ENCODE measurements around the gene ZNF503.

The ZNF503 gene

DNA sequence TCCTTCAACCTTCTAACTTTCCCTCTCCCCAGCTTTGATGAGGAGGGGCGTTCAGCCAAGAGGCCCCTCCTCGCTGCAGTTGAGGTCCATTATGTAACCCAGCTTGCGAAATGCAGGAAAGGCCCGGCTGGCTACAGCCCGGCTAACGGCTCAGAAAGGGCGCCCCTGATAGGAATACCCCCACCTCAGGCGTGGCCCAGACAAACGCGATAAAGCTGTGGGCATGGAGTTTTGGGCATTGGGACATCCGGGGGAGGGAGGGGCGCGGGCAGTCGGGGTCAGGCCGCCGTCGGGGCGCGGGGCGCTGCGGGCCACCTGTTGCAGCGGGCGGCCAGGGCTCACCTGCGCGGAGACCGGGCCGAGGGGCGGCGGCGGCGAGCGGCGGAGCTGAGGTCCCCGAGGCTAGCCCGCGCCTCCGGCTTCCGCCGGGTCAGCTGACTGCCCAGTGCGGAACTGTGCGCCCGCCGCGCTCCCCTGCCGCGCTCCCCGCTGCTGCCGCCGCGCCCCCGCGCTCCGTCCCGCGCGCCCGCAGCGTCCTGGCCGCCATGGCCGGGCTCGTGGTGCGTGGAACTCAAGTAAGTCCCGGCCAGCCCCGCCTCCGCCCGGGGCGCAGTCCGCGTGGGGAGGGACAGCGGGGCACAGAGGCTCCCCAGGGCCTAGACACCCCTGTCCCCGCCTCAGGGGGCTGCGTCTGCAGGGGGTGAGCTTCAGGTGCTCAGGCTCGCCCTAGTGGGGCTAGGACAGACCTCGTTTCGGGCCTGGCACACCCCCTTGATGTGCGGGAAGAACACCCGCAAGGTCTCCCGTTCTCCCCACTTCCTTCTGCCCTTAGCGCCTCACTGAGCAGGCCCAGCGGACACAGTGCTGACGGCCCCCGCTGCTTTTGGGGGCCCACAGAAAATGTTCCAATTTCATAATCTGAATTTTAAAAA, 29.9 kb upstream of the ZNF503 start, which contains the start of gene LRMDA:
Gene LRMDA, plus strand, starts transcription at position 445 of the 932 bp plus-strand sequence.
- peak; percentile 28 for DNase-seq (ENCODE audit: low spot score)

DNA sequence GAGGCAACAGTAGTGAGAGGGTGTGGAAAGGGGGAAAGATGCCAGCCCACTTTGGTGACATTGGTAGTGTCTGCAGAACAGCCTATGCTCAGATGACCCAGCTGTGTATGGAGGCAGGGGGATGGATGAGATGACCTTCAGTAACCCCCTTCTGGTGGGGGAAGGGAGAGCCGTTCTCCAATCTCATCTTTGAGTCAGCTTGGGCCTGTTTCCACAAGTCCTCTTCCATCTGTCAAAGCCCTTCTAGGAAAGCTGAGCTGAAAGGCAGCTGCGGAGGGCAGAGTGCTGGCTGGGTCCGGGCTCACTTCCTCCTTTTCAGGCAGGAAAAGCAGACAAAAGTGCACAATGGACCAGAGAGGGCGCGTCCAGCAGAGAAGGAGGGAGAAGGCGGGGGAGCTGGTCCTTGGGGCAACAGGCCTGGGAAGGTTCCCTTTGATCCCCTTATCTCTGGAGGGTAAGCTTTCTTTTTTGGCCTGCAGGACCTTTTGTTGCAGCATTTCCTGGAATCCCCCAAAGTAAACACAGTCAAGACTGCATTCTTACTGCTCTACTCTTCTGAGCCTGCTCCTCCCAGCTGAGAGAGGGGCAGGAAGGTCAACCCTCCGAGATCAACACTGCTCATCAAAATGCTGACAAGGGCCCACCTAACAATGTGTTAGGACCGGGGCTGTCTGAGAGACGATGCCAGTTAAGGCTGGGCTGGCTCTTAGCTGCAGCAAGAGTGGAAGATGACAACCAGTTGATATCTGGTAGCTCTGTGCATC, 28.6 kb upstream of the ZNF503 start:
- no peak for DNase-seq (ENCODE audit: low spot score)

DNA sequence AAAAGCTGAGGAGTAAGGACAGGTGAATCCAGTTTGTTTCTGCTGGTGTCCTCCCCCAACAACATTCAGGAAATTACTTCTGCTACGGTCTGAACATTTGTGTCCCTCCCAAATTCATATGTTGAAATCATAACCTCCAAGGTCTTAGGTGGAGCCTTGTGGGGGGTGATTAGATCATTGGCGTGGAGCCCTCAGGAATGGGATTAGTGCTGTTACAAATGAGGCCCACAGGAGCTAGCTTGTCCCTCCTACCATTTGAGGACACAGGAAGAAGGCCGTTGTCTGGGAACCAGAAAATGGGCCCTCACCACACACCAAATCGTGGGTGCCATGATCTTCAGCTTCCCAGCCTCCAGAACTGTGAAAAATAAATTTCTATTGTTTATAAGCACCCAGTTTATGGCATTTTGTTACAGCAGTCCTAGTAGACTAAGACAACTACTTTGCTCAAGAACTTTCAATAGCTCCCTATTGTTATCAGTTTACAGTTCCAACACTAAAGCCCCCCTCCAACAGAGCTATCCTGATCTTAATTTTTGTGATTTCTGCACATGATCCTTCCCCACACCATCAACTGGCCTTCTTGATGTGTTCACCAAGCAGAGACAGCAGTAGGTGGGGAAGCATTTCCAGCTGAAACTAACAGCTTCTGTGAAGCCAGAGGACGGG, 27.7 kb upstream of the ZNF503 start:
- no peak for DNase-seq (ENCODE audit: low spot score)

DNA sequence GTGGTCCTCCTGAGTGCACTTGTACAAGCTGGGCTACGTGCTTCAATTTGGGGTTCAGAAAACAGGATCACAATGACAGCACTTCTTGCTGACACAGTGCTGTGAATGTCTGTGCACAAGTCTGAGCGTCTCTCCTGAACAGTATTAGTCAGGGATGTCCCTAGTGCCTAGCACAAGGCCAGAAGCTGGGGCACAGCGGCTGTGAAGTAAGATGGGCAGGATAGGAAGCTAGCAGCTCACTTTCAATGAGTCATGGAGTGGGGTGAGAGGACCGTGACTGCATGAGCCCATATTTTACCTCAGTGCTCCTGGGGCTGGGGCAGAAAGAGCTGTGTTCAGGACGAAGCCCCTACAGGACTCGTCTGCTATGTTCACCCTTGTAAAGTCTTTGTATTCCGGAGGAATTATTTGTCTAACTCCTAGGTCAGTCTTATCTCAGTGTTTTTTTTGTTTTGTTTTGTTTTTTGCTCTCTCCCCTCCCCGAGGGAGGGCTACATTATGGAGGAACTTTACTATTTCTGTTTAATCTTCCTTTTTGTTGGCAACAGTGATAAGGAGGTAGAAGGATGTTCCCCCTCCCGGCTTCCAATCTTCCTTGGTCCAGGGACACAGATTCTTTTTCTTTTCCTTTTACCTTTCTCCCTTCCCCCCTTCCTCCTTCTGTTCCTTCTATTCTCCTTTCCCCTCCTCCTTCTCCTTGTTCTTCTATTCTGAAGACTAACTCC, 27.0 kb upstream of the ZNF503 start:
- peak; percentile 71 for DNase-seq (ENCODE audit: low spot score)

DNA sequence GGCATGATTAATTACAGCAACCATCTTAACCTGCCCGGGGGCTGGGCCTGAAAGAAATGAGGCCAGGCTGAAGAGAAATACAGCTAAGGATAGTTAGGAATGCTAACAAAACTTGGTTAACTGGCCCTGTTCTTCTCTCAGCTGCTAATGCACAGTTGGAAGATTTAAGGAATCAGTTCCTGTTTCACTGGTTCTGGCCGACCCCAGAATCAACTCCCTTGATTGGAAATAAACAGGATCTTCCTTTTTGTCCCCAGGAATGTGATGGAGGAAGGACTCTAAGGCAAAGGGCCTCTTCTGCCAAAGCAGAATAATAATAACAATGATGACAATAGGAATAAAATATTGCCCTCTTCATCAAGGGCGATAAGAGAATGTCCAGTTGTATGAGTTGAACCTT, 26.4 kb upstream of the ZNF503 start:
- DNase-seq (ENCODE audit: low spot score): no peak

DNA sequence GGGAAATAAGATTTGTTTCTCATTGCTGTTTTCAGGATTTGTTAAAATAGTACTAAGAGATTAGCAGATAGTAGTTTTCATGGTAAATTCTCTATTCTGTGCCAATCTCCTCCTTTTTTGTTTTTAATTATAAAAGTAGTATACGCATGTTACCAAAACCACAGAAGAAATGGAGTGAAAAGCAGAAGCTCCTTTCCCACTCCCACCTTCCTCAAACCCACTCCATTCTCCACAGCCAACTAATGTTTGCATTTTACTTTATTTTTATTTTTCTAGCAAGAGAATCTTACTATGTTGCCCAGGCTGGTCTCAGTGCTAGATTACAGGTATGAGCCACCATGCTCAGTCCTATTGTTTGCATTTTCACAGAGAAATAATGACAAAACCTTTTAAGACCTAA, 25.3 kb upstream of the ZNF503 start:
- DNase-seq (ENCODE audit: low spot score): no peak

DNA sequence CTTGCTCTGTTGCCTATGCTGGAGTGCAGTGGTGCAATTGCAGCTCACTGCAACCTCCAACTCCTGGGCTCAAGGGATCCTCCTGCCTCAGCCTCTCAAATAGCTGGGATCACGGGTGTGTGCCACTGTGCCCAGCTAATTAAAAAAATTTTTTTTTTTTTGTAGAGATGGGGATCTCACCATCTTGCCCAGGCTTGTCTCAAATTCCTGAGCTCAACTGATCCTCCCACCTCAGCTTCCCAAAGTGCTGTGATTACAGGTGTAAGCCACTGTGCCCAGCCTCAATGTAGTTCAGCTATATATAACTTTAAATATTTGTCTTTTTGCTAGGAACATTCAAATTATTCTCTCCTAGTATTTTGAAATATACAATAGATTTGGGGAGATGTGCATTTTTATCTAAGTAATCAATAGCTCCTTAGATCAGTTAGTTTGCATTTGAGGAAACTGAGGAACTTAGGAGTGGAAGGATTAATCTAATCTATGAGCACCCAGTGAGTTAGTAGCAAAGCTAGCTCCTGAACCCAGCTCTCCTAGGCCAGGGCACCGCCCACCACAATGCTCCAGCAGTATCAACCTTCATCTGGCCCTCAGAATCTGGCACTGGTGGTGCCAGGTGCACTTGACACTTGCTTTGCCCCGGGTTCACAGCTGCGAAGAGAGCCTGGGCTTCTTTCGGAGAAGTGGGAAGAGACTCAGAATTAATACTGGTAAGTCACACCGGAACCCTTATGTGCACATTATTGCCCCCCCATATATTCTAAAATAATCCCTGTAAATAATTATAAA, 23.9 kb upstream of the ZNF503 start:
- no peak for DNase-seq (ENCODE audit: low spot score)

DNA sequence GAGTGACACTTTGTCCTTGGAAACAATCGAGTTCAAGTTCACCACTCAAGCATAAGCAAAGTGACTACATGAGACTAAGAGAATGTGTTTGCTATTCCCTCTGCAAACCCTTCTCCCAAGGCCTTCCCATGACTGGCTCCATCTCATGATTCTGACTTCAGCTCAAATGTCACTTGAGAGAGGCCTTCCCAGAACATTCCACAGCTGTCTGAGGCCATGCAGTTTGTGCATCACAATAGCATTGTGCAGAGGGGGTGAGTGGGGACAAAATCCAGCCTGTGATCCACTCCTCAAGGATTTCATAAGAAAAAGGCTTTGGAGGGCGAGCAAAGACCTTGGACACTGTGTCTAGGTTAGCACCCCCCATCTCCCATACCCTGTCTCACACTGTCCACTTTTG, 23.0 kb upstream of the ZNF503 start:
- DNase-seq (ENCODE audit: low spot score): no peak

DNA sequence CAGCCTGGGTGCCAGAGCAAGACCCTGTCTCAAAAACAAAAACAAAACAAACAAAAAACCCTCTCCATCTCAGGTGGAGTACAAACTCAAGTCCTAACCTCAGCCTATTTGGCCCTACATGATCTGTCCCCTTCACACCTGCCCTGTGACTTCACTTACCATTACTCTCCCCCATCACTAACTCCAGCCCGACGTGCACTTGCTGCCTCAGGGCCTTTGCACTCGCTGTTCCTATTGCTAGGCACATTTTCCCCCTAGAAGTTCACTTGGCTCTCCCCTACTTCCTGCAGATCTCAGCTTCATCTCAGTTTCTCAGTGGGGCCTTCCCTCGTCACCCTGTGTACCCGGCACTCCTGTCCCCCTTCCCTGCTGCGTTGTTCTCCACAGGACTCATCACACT, 21.3 kb upstream of the ZNF503 start:
- DNase-seq (ENCODE audit: low spot score): no peak

DNA sequence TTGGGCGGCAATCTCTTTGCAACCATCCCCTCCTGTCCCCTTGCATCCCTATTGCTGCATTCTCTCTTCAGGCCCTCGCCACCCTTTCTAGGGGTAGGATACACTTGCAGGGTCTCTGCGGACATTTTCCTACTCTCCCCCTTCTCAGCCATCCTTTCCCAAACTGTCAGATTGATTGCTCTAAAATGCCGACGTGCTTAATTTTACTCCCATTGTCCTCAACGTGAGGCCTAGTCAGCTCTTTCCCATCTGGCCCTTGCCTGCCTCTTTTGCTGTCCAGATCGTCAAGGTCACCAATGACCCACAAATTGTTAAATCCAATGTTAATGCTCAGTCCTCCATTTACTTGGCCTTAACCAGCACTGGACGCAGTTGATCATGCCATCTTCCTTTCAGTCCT, 17.1 kb upstream of the ZNF503 start:
- DNase-seq (ENCODE audit: low spot score): no peak

DNA sequence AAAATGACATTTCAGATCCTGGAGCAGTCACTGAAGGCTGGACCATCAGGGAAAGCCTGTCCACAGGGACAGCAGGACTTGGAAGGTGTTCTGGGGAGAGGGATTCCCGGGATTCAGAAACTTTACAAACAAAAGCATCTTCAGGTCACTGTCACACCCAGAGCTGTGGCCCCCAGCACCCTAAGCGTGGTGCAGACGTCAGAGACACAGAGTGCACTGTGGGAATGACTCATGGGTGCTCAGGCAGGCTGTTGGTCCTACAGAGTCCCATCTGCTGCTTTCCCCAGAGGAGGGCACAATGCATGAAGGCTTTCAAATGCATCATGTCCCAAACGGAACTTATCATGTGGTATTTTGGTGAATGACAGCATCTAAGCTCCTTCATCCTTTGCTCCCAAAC, 16.7 kb upstream of the ZNF503 start:
- no peak for DNase-seq (ENCODE audit: low spot score)

DNA sequence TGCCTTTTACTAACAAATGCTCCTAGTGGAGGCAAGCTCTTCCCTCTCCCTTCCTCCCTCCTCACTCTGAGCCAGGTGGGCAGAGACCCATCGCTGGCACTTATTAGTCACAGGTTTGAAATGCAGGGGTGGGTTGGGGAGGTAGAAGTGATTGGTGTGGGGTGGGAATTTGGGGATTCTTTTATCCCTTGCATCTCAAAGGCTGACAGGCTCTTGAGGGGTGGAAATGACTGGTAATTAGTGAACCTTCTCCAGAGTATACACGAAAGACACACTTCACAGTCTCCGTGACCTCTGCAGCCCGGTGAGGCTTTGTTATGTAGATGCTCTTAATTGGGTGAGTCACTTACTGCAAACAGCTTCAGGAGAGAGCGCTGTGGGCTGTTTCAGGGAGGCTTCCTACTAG, 16.0 kb upstream of the ZNF503 start:
- DNase-seq (ENCODE audit: low spot score): peak; percentile 57

DNA sequence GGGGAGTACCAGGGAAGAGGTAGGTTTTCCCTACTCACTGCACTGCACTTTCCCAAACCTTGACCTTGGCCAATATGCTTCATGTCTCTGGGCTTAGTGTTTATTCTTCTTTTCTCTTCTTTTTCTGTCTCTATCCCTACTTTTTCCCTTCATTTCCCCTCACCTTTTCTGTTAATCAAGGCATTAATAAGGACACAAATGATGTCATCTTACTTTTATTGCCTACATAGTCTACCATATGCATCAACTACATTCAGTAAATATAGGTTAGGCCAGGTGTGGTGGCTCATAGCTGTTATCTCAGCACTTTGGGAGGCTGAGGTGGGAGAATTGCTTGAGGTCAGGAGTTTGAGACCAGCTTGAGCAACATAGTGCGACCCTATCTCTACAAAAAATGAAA, 13.0 kb upstream of the ZNF503 start:
- DNase-seq (ENCODE audit: low spot score): no peak

DNA sequence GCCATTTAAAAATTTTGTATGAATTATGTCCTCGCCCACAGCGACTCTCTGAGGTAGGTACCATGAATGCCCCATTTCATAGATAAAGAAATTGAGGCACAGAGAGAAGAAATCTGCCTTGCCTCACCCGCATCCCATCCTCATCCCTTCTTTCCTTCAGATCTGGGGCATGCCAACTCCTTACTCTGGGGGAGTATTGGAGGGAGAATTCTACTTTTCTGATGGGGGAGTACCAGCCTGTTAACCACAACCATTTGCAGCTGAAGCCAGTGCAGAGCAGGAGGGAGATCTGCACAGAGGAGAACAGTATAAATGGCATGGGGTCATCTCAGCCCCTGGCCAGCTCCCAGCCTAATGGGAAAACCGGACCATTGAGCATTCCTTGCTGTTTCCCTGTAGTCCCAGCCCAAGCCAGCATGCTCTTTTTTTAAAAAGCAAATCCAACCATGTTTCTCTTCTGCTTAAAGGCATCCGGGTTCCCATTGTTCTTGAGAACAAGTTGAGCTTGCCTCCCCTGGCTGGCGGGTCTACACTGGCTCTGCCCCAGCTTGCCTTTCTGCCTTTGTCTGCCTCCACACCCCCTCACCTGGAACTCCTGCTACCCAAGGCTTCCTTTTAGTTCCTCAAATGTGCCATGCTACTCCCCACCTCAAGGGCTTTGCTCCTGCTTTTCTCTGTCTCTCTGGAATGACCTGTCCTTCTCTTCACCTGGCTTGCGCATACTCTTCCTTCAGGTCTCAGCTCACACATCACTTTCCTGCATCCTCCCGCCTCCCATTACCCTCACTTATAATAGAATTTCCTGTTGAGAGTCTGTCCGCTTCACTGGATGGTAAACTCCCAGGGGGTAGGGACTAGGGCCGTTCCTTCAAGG, 8.8 kb upstream of the ZNF503 start:
- DNase-seq (ENCODE audit: low spot score): no peak

DNA sequence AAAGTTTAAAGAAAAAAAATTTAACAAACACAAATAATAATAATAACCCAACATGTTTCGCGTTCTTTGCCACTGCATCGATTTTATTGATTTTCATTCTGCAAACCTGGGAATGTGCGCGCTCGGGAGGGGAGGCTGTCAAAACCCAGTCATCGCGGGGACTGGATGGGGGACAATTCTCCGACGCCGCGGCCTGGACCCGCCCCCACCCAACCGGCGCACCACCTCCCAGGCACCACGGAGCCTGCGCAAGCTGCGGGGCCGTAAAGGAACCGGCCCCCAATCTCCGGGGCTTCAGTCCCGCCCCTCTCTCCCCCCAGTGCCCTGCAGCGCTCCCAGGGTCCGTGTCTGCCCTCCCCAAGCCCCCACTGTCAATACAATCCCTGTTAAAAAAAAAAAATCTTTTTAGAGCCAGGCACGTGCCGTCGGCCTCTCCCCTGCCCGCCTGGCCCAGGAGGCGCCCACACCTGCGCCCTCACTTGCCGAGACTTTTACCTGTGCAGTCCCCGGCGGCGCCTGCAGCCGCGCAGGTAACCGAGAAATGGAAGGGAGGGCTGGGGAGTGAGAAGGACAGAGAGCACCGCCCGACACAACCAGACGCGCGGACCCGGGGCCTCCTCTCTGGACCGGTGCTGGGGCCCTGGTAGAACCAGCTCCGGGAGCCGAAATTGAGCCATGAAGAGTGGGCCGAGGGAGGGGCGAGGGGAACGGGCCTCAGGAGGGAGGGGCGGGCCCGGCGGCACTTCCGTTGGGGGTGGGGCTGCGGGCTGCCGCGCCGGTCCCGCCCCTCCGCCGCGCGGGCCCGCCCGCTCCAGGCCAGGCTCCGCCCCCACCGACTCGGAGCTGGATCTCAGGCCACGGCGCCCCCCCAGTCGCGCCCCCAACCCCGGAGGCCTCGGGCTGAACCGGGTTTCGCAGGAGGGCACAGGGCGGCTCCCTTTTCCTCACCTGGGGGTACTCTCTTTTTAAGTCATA, 7.6 kb upstream of the ZNF503 start:
- peak; percentile 67 for DNase-seq (ENCODE audit: low spot score)

DNA sequence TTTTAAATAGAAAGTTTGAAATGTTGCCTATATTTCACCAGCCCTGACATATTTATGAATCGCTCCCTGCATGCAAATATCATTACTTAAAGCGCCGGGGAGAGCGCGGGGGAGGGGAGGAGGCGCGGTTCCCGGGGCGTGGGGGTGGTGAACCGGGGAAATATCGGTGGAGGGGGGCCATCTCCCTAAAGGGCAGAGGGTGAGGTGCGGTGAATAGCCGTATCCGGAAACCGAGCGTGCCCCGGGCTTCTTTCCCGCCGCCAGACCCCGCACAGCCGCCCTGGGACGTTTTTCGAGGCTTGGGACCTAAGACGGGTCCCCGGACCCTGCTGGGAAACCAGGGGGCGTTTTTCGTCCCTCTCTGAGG, 6.9 kb upstream of the ZNF503 start:
- no peak for DNase-seq (ENCODE audit: low spot score)

DNA sequence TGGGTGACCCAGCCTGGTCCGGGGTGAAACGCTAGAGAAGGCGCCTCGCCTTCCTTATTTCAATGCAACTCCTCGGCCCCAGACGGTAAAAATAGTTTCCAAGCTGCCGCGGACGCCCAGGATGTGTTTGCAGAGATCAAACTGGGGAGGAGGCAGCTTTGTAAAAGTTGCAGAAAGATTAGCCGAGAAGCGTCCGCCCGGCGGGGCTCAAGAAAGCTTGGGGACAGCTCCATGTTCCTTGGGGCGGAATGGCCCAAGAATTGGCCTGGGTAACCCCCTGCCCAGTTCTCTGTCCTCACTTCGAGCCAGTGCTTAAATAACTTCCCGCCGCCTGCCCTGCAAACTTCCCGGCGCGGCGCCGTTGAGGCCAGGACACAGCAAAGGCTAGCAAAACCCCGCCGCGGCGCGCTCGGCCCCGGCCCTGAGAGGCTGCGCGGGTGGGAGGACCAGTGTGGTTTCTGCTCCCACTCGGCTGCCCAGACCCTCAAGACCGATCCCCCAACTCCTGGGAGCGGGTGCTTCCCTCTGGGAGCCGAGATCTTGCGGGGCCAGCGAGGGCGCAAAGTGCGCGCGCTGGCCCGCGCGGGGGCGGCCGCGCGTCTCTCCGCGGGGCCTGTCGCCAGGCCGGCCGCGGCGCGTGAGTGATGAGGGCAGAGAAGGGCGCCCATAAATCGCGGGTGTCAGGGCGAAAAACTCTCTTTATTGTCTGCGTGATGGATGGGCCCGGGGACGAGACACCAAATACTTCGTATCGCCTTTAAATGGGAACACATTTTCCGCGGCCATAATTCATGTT, 6.3 kb upstream of the ZNF503 start:
- peak; percentile 37 for DNase-seq (ENCODE audit: low spot score)

DNA sequence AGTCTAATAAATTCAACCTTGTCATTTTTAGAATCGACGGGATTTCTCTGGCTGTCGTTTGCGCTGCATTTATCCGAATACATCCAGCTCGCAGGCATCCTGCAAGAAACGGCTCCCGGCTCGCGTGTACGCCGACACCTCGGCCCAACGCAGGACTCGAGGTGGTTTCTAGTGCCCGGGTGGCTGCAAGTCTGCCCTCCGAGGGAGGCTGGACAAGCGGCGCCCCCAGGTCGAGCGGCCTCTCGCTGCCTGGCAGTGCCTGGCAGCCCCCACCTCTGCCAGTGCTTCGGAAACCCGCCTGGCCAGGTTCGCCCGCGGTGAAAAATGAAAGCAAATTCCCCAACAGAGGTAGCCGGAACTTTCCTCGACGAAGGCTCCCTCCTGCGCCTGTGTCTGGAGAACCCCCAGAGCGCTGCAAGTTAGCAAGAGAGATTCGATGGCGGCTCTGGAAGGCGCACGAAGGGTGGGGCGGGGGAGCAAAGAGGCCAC, 5.7 kb upstream of the ZNF503 start:
- DNase-seq (ENCODE audit: low spot score): peak; percentile 17

Data from kidney tubule cell (primary cell).